ENCODE measurements around the gene JMJD6. TPM values are rescaled to one million over a fixed set of nuclear protein-coding genes. Genes with fewer than 3 reads are reported as not detected.

The JMJD6 gene
- total and polyA plus RNA-seq, 11 donors, result 30.1 to 75.6 (median 39.1) TPM

DNA sequence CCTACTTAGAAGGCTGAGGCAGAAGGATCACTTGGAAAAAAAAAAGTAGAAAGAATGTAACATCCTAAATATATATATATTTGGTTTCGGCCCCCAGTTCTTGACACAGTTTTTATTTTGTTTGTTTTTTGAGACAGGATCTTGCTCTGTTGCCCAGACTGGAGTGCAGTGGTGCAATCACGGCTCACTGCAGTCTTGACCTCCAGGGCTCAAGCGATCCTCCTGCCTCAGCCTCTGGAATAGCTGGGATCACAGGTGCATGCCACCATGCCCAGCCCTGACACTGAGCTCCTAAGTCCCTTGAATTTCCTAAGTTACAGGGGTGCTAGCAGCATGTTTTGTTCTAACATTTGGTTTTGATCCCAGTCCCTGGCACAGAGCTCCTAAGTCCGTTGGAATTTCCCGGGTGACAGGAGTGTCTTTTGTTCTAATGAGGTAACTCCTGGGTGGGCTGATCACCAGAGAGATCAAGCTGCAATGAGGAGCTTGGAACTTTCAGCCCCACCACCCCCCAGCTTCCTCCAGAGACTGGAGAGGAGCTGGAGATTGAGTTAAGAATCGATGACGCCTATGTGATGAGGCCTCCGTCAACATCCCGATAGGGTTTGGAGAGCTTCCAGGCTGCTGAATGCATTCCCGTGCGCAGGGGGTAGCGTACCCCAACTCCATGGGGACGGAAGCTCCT is 35.7 kb downstream of the JMJD6 start:
- DNase-seq, result peak in 2 of 5 donors; percentile 10 to 22
- H3K36me3 ChIP-seq, result peaks cover 0 to 8% (median 0%) of the 10 kb centered on the region in 9 donors
- 45 to 64% (median 60%) methylated on average over 13 of the region's 13 CpGs for WGBS, 4 donors
- peaks cover 13 to 100% (median 88%) of the 10 kb centered on the region in 12 donors for H3K4me1 ChIP-seq
- H3K9me3 ChIP-seq, result no peaks in the 10 kb centered on the region
- no peak overlapping the region for H3K4me3 ChIP-seq
- intact Hi-C loops (cut with DNase I), result no loop called here
- H3K27me3 ChIP-seq, result no peaks in the 10 kb centered on the region
- ATAC-seq, result no peak
- TF ChIP-seq, protein P1, sequence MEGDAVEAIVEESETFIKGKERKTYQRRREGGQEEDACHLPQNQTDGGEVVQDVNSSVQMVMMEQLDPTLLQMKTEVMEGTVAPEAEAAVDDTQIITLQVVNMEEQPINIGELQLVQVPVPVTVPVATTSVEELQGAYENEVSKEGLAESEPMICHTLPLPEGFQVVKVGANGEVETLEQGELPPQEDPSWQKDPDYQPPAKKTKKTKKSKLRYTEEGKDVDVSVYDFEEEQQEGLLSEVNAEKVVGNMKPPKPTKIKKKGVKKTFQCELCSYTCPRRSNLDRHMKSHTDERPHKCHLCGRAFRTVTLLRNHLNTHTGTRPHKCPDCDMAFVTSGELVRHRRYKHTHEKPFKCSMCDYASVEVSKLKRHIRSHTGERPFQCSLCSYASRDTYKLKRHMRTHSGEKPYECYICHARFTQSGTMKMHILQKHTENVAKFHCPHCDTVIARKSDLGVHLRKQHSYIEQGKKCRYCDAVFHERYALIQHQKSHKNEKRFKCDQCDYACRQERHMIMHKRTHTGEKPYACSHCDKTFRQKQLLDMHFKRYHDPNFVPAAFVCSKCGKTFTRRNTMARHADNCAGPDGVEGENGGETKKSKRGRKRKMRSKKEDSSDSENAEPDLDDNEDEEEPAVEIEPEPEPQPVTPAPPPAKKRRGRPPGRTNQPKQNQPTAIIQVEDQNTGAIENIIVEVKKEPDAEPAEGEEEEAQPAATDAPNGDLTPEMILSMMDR (IDR thresholded peaks at IDR 0.05), result no peak
- no peak for TF ChIP-seq POLR2A (IDR thresholded peaks at IDR 0.05)
- H3K27ac ChIP-seq, result peak overlapping the region; percentile 53 to 99 (median 93)

- peak in 2 of 5 donors; percentile 4 to 24 for DNase-seq
- no peak overlapping the region for H3K4me3 ChIP-seq
- peaks cover 0 to 13% (median 4%) of the 10 kb centered on the region in 9 donors for H3K36me3 ChIP-seq
- ATAC-seq, result no peak
- TF ChIP-seq, protein P1 (IDR thresholded peaks at IDR 0.05), result no peak
- no peak for TF ChIP-seq POLR2A (IDR thresholded peaks at IDR 0.05)
- no peaks in the 10 kb centered on the region for H3K27me3 ChIP-seq
- peaks cover 17 to 100% (median 89%) of the 10 kb centered on the region in 12 donors for H3K4me1 ChIP-seq
- H3K27ac ChIP-seq, result peak overlapping the region; percentile 86 to 99 (median 94)
- intact Hi-C loops (cut with DNase I), result loop anchor here in 4 of 10 donors (2.0 to 10.0 kb wide), 4 partner anchors 19 to 135 kb away; partner anchors contain the start of genes MFSD11 (in 1 of the 4) and SRSF2 (in 1 of the 4)
- WGBS, 4 donors, result 67 to 74% (median 72%) methylated on average over 11 of the region's 11 CpGs
- H3K9me3 ChIP-seq, result no peaks in the 10 kb centered on the region
Observed at GRCh38 chr17:76689859-76690258, 36.5 kb downstream of the JMJD6 start.

DNA sequence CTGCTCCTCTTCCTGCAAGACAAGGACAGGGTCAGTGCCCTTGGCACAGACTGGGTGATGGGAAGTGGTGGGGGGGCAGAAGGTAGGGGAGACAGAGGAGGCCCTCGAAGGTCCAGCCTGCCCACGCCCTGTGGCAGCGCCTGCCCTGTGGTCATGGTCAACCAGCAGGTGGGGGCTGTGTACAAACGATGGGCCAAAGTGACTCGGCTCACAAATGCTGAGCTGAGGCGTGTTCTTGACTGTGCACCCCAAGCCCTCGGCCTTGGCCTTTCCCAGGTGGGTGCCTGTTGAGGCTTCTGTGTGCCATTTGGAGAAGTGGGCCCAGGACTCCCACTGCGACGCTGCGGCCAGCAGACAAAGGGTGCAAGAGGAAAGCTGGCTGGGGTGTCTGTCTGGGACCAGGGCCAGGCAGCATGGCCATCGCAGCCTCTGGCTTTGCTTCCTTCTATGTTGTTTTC is 38.2 kb downstream of the JMJD6 start:
- H3K27ac ChIP-seq, result peak overlapping the region; percentile 86 to 99 (median 93)
- H3K4me1 ChIP-seq, result peaks cover 17 to 100% (median 90%) of the 10 kb centered on the region in 12 donors
- peaks cover 0 to 30% (median 20%) of the 10 kb centered on the region in 9 donors for H3K36me3 ChIP-seq
- no peaks in the 10 kb centered on the region for H3K27me3 ChIP-seq
- intact Hi-C loops (cut with DNase I), result loop anchor here in 4 of 10 donors (2.0 to 10.0 kb wide), 4 partner anchors 21 to 133 kb away; partner anchors contain the start of genes MFSD11 (in 1 of the 4) and SRSF2 (in 1 of the 4)
- TF ChIP-seq POLR2A (IDR thresholded peaks at IDR 0.05), result no peak
- TF ChIP-seq, protein P1 (IDR thresholded peaks at IDR 0.05), result peak in 2 of 12 donors; percentile 14 to 29
- no peaks in the 10 kb centered on the region for H3K9me3 ChIP-seq
- peak overlapping the region in 1 of 12 donors; percentile 1 for H3K4me3 ChIP-seq
- DNase-seq (peak in 1 of 5 donors; percentile 76), ATAC-seq (peak in 3 of 4 donors; percentile 22 to 28 (median 26))
- WGBS, 4 donors, result 18 to 38% (median 24%) methylated on average over 9 to 11 of the region's 11 CpGs
